ENCODE measurements around the gene TMEM14A.

GRCh38 chr6:52667572-52667971 is 3.3 kb upstream of the TMEM14A start:
- TF ChIP-seq CTCF (IDR thresholded peaks at IDR 0.05; ENCODE audit: low read length) (no peak), EZH2 (IDR thresholded peaks at IDR 0.05; ENCODE audit: borderline replicate concordance, low read length) (no peak)
